HFFc6 (cell line): ENCODE results near the gene FAM170B. TPM values are rescaled to one million over a fixed set of nuclear protein-coding genes. Genes with fewer than 3 reads are reported as not detected.
A peak's percentile ranks its signal among the peaks of the same experiment; 100 is the strongest.

Experiments
- DNase-seq: peaks from one replicate; pipeline ENCODE4 v3.0.0-alpha.2; 2018
- H3K27ac Mint-ChIP-seq: 2 replicates; pipeline ENCODE4 v1.8.0; 2020; ENCODE audit warnings: mild to moderate bottlenecking, mixed read lengths
- H3K27me3 Mint-ChIP-seq: 2 replicates; pipeline ENCODE4 v1.8.0; 2021; ENCODE audit warnings: mild to moderate bottlenecking, moderate library complexity, mixed read lengths; ENCODE audit not compliant: insufficient read depth
- H3K36me3 Mint-ChIP-seq: 2 replicates; pipeline ENCODE4 v1.8.0; 2021; ENCODE audit warnings: low read depth, mixed read lengths
- H3K4me1 Mint-ChIP-seq: 2 replicates; pipeline ENCODE4 v1.8.0; 2020; ENCODE audit warnings: low read depth, mixed read lengths
- H3K4me3 Mint-ChIP-seq: 2 replicates; pipeline ENCODE4 v1.8.0; 2020; ENCODE audit warnings: mild to moderate bottlenecking, moderate library complexity, mixed read lengths
- H3K9me3 Mint-ChIP-seq: 2 replicates; pipeline ENCODE4 v1.8.0; 2020; ENCODE audit warnings: mild to moderate bottlenecking, mixed read lengths
- total RNA-seq, 6 experiments: library from RNA; stranded (reverse); fragmentation: NEBNext Ultra II Directional; extraction: Animal tissue kit (Norgen Biotek cat#: 25700); gene quantifications; 2 replicates in 1 of 6; 3 replicates in 5 of 6; pipeline ENCODE4 v1.2.3, GENCODE V29; 2021
- TF ChIP-seq, protein P1 (sequence below): fragments of 200-600 bp; sonication (generic); IDR thresholded peaks from 2 replicates; pipeline ENCODE4 v1.5.0; 2021; ENCODE audit warnings: antibody characterized with exemption, mild to moderate bottlenecking

Gene FAM170B
- total RNA-seq, 6 experiments from 2014 or later = not detected

GRCh38 chr10:49167425-49168170 is 33.8 kb upstream of the FAM170B start:
- Mint-ChIP-seq H3K4me1 (peaks cover 22% of the 10 kb centered on the region), H3K27me3 (peaks cover 5% of the 10 kb centered on the region), H3K9me3 (no peaks in the 10 kb centered on the region), H3K36me3 (no peaks in the 10 kb centered on the region), H3K4me3 (no peak overlapping the region), H3K27ac (no peak overlapping the region)
- TF ChIP-seq, protein P1, sequence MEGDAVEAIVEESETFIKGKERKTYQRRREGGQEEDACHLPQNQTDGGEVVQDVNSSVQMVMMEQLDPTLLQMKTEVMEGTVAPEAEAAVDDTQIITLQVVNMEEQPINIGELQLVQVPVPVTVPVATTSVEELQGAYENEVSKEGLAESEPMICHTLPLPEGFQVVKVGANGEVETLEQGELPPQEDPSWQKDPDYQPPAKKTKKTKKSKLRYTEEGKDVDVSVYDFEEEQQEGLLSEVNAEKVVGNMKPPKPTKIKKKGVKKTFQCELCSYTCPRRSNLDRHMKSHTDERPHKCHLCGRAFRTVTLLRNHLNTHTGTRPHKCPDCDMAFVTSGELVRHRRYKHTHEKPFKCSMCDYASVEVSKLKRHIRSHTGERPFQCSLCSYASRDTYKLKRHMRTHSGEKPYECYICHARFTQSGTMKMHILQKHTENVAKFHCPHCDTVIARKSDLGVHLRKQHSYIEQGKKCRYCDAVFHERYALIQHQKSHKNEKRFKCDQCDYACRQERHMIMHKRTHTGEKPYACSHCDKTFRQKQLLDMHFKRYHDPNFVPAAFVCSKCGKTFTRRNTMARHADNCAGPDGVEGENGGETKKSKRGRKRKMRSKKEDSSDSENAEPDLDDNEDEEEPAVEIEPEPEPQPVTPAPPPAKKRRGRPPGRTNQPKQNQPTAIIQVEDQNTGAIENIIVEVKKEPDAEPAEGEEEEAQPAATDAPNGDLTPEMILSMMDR = no peak
- DNase-seq = no peak

- Mint-ChIP-seq H3K27ac (no peak overlapping the region), H3K27me3 (peaks cover 5% of the 10 kb centered on the region), H3K4me3 (no peak overlapping the region), H3K4me1 (peaks cover 31% of the 10 kb centered on the region), H3K36me3 (no peaks in the 10 kb centered on the region), H3K9me3 (no peaks in the 10 kb centered on the region)
- TF ChIP-seq, protein P1 = no peak
- no peak for DNase-seq
Measured at GRCh38 chr10:49166484-49167400, 32.9 kb upstream of the FAM170B start.

DNA sequence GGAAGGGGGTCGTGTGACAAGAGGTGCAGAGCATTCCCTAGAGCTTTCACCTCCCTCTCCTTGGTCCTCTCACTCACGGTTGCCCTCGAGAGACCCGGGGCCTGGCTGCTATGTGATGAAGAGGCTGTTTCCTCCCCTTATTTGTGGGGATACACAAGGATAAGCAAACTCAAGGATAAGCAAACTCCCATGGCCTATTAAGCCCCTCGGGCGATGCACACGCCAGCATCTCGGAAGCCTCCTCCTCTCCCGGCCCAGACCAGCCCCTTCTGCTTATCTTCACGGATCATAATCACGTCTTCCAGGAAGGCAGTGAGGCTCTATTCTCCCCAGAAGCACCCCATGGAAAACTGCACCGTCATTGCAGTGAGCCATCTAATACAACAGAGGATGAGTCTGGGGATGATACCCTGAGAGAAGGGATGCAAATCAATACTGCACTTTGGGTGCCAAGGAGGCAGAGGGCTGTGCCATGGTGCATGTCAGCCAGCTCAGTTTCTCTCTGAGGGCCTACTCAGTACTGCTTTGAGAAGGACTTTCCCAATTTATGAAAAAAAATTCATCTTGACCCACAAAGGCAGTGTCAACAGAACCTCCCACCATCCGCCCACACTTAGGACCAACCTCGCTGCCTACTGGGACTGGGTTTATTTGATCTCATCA is 32.1 kb upstream of the FAM170B start:
- Mint-ChIP-seq H3K9me3 (no peaks in the 10 kb centered on the region), H3K4me3 (no peak overlapping the region), H3K4me1 (peaks cover 37% of the 10 kb centered on the region), H3K27me3 (peaks cover 5% of the 10 kb centered on the region), H3K36me3 (no peaks in the 10 kb centered on the region), H3K27ac (no peak overlapping the region)
- TF ChIP-seq, protein P1 = no peak
- DNase-seq = no peak

DNA sequence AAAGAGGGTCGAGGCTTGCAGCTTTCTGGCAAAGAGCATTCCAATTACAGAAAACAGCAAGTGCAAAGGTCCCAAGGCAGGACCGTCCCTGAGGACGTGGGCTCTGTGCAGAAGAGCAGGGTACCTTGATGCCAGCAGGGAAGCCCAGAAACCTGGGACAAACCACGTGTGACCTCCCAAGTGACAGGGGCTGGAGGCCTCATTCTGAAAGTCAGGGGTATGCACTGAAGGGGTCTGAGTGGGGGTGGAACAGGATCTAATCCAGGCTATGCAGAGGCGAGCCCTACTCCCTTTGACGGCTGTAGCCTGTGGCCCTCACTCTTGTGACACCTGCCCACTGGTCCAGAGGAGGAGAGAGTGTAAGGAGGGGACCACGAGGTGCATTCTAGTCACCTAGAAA is 31.4 kb upstream of the FAM170B start:
- H3K27ac Mint-ChIP-seq = no peak overlapping the region
- no peaks in the 10 kb centered on the region for H3K9me3 Mint-ChIP-seq
- peaks cover 5% of the 10 kb centered on the region for H3K27me3 Mint-ChIP-seq
- peaks cover 37% of the 10 kb centered on the region for H3K4me1 Mint-ChIP-seq
- no peak for DNase-seq
- TF ChIP-seq, protein P1 = no peak
- no peak overlapping the region for H3K4me3 Mint-ChIP-seq
- no peaks in the 10 kb centered on the region for H3K36me3 Mint-ChIP-seq

- Mint-ChIP-seq H3K4me1 (peaks cover 37% of the 10 kb centered on the region), H3K27me3 (peaks cover 5% of the 10 kb centered on the region), H3K36me3 (no peaks in the 10 kb centered on the region), H3K9me3 (no peaks in the 10 kb centered on the region), H3K4me3 (no peak overlapping the region), H3K27ac (peak overlapping the region; percentile 77; the same call in 1 of the 2 replicates)
- no peak for DNase-seq
- TF ChIP-seq, protein P1 = peak; percentile 71
Measured at GRCh38 chr10:49164559-49165188, 30.9 kb upstream of the FAM170B start.
